ENCODE measurements around the gene SH3RF3.

DNA sequence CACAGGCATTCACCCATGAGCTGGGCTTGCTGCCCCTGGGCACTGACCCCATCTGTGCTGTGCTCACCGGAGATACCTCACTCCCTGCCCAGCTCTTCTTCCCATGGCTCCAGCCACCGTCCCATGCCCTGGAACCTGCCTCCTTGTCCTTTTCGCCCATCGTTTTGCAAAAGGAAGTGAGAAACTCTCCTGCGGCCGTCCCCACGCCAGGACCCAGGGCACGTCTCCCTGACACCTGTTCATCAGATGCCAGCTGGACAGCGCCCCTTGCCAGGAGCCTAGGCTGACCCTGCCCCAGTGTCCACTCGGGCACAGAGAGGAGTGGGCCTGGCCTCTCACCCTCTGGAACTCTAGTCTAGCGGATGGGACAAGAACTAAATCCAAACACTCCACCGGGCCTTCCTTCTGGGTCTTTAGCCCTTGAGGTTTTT, 246.1 kb downstream of the SH3RF3 start:
- TF ChIP-seq GATA3 (IDR thresholded peaks at IDR 0.05; ENCODE audit: low read depth, low read length) (no peak), GATA2 (IDR thresholded peaks at IDR 0.05; ENCODE audit: low read depth, low read length) (no peak)
